ENCODE data around the gene PPFIBP2.
A peak's percentile ranks its signal among the peaks of the same experiment; 100 is the strongest.

The PPFIBP2 gene

GRCh38 chr11:7600205-7600775, 86.5 kb downstream of the PPFIBP2 start:
- peak; percentile 83 for DNase-seq (ENCODE audit: low spot score)

GRCh38 chr11:7603031-7603781, 89.4 kb downstream of the PPFIBP2 start:
- peak; percentile 17 for DNase-seq (ENCODE audit: low spot score)

- no peak for DNase-seq (ENCODE audit: low spot score)
These were observed 90.6 kb downstream of the PPFIBP2 start for GRCh38 chr11:7604331-7604955.

- DNase-seq (ENCODE audit: low spot score) = no peak
These were observed 91.6 kb downstream of the PPFIBP2 start for GRCh38 chr11:7605186-7605943.

GRCh38 chr11:7606496-7606895, 92.7 kb downstream of the PPFIBP2 start:
- DNase-seq (ENCODE audit: low spot score) = peak; percentile 30

GRCh38 chr11:7609015-7609414, 95.2 kb downstream of the PPFIBP2 start:
- DNase-seq (ENCODE audit: low spot score) = peak; percentile 11

GRCh38 chr11:7609521-7609920, 95.7 kb downstream of the PPFIBP2 start:
- peak; percentile 35 for DNase-seq (ENCODE audit: low spot score)

- DNase-seq (ENCODE audit: low spot score) = no peak
These were observed 96.6 kb downstream of the PPFIBP2 start for GRCh38 chr11:7610393-7610792.

GRCh38 chr11:7611411-7611810, 97.6 kb downstream of the PPFIBP2 start:
- no peak for DNase-seq (ENCODE audit: low spot score)

GRCh38 chr11:7612056-7612660, 98.4 kb downstream of the PPFIBP2 start:
- no peak for DNase-seq (ENCODE audit: low spot score)

GRCh38 chr11:7612661-7613393, 99.0 kb downstream of the PPFIBP2 start:
- no peak for DNase-seq (ENCODE audit: low spot score)

- no peak for DNase-seq (ENCODE audit: low spot score)
These were observed 99.6 kb downstream of the PPFIBP2 start for GRCh38 chr11:7613394-7613720.

GRCh38 chr11:7614656-7615055, 100.9 kb downstream of the PPFIBP2 start:
- DNase-seq (ENCODE audit: low spot score) = no peak

- DNase-seq (ENCODE audit: low spot score) = no peak
These were observed 103.2 kb downstream of the PPFIBP2 start for GRCh38 chr11:7617032-7617431.

- no peak for DNase-seq (ENCODE audit: low spot score)
These were observed 105.5 kb downstream of the PPFIBP2 start for GRCh38 chr11:7619322-7619721.

- no peak for DNase-seq (ENCODE audit: low spot score)
These were observed 107.3 kb downstream of the PPFIBP2 start for GRCh38 chr11:7621090-7621489.

- DNase-seq (ENCODE audit: low spot score) = no peak
These were observed 107.8 kb downstream of the PPFIBP2 start for GRCh38 chr11:7621554-7621953.

GRCh38 chr11:7622721-7623120, 108.9 kb downstream of the PPFIBP2 start:
- DNase-seq (ENCODE audit: low spot score) = no peak

GRCh38 chr11:7628660-7629059, 114.9 kb downstream of the PPFIBP2 start:
- DNase-seq (ENCODE audit: low spot score) = no peak

GRCh38 chr11:7630002-7630401, 116.2 kb downstream of the PPFIBP2 start:
- peak; percentile 17 for DNase-seq (ENCODE audit: low spot score)

- no peak for DNase-seq (ENCODE audit: low spot score)
These were observed 118.4 kb downstream of the PPFIBP2 start for GRCh38 chr11:7632211-7632610.

GRCh38 chr11:7635137-7635536, 121.3 kb downstream of the PPFIBP2 start:
- DNase-seq (ENCODE audit: low spot score) = no peak
